DOHH2 (cell line): ENCODE measurements around the gene DUSP8.

Experiments
- H3F3A ChIP-seq: fragments of 200-600 bp; sonication (generic), shearing (Covaris generic); 2 replicates; pipeline ENCODE4 v1.6.0; 2016; ENCODE audit warnings: antibody characterized with exemption, mild to moderate bottlenecking; ENCODE audit not compliant: control insufficient read depth, insufficient read depth
- H3K27ac ChIP-seq: fragments of 200-600 bp; sonication (generic); 2 replicates; pipeline ENCODE4 v1.5.1; 2014; ENCODE audit warnings: low read depth, mild to moderate bottlenecking, low read length, moderate library complexity
- H3K27me3 ChIP-seq: fragments of 200-600 bp; sonication (generic); 2 replicates; pipeline ENCODE4 v1.6.1; 2014; ENCODE audit warnings: mild to moderate bottlenecking, low read length, mixed read lengths; ENCODE audit not compliant: control insufficient read depth
- H3K36me3 ChIP-seq: fragments of 200-600 bp; sonication (generic); 2 replicates; pipeline ENCODE4 v1.6.1; 2014; ENCODE audit warnings: mild to moderate bottlenecking, low read length, moderate library complexity, mixed read lengths; ENCODE audit not compliant: control insufficient read depth
- H3K4me1 ChIP-seq: fragments of 200-600 bp; sonication (generic); 2 replicates; pipeline ENCODE4 v1.6.1; 2014; ENCODE audit warnings: mild to moderate bottlenecking, low read length, mixed read lengths; ENCODE audit not compliant: control insufficient read depth
- H3K4me2 ChIP-seq: fragments of 200-600 bp; sonication (generic); 2 replicates; pipeline ENCODE4 v1.6.0; 2014; ENCODE audit warnings: mild to moderate bottlenecking, low read length, moderate library complexity
- H3K4me3 ChIP-seq: fragments of 200-600 bp; sonication (generic); 2 replicates; pipeline ENCODE4 v1.5.1; 2014; ENCODE audit warnings: mild to moderate bottlenecking, low read length, mixed read lengths
- H3K79me2 ChIP-seq: fragments of 200-600 bp; sonication (generic); 2 replicates; pipeline ENCODE4 v1.6.1; 2014; ENCODE audit warnings: mild to moderate bottlenecking, low read length, mixed read lengths; ENCODE audit not compliant: control insufficient read depth
- H3K9me2 ChIP-seq: fragments of 200-600 bp; sonication (generic); replicated peaks from 2 replicates; pipeline ENCODE4 v1.6.1; 2014; ENCODE audit warnings: mild to moderate bottlenecking, low read length, mixed read lengths; ENCODE audit not compliant: control insufficient read depth
- H3K9me3 ChIP-seq: fragments of 200-600 bp; sonication (generic); 2 replicates; pipeline ENCODE4 v1.6.1; 2014; ENCODE audit warnings: antibody characterized with exemption, low read length, mixed read lengths; ENCODE audit not compliant: control insufficient read depth, insufficient read depth
- H4K20me1 ChIP-seq: fragments of 200-600 bp; sonication (generic); 2 replicates; pipeline ENCODE4 v1.6.0; 2014; ENCODE audit warnings: low read depth, mild to moderate bottlenecking, antibody characterized with exemption, low read length, moderate library complexity; ENCODE audit not compliant: control insufficient read depth, insufficient read depth
- EZH2phosphoT487 ChIP-seq: fragments of 200-600 bp; sonication (generic); IDR thresholded peaks from 2 replicates; pipeline ENCODE4 v1.6.1; 2017; ENCODE audit warnings: borderline replicate concordance, mild to moderate bottlenecking, antibody characterized with exemption, low read length, moderate library complexity, mixed read lengths
- TF ChIP-seq, protein P1 (sequence below): fragments of 200-600 bp; sonication (generic); IDR thresholded peaks from one replicate; pipeline ENCODE4 v1.5.1; 2014; ENCODE audit warnings: antibody characterized with exemption, mild to moderate bottlenecking, low read depth, low read length; ENCODE audit not compliant: poor library complexity, severe bottlenecking

DUSP8 gene

GRCh38 chr11:1523077-1523476, 49.0 kb downstream of the DUSP8 start:
- TF ChIP-seq, protein P1, sequence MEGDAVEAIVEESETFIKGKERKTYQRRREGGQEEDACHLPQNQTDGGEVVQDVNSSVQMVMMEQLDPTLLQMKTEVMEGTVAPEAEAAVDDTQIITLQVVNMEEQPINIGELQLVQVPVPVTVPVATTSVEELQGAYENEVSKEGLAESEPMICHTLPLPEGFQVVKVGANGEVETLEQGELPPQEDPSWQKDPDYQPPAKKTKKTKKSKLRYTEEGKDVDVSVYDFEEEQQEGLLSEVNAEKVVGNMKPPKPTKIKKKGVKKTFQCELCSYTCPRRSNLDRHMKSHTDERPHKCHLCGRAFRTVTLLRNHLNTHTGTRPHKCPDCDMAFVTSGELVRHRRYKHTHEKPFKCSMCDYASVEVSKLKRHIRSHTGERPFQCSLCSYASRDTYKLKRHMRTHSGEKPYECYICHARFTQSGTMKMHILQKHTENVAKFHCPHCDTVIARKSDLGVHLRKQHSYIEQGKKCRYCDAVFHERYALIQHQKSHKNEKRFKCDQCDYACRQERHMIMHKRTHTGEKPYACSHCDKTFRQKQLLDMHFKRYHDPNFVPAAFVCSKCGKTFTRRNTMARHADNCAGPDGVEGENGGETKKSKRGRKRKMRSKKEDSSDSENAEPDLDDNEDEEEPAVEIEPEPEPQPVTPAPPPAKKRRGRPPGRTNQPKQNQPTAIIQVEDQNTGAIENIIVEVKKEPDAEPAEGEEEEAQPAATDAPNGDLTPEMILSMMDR = no peak
- no peak for TF ChIP-seq EZH2phosphoT487
- Histone ChIP-seq H3F3A (no peaks in the 10 kb centered on the region), H4K20me1 (peaks cover 12% of the 10 kb centered on the region), H3K79me2 (peaks cover 81% of the 10 kb centered on the region), H3K27ac (no peak overlapping the region), H3K27me3 (no peaks in the 10 kb centered on the region), H3K36me3 (no peaks in the 10 kb centered on the region), H3K9me2 (no peaks in the 10 kb centered on the region), H3K9me3 (no peaks in the 10 kb centered on the region), H3K4me1 (peaks cover 38% of the 10 kb centered on the region), H3K4me2 (peak overlapping the region; percentile 30), H3K4me3 (no peak overlapping the region)

DNA sequence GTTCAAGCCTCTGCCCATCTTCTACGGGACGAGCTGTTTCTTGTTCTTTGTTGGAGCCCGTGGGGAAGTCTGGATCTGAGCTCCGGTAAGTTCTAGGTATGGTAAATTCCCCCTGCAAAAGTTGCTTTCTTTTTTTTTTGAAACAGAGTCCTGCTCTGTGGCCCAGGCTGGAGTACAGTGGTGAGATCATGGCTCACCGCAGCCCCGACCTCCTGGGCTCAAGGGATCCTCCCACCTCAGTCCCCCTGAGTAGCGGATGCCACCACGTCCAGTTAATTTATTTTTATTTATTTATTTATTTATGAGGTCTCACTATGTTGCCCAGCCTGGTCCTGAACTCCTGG, 50.0 kb downstream of the DUSP8 start:
- peak overlapping the region; percentile 30 for H3K4me3 ChIP-seq
- no peaks in the 10 kb centered on the region for H3K36me3 ChIP-seq
- H3K4me1 ChIP-seq = peaks cover 38% of the 10 kb centered on the region
- H3K27me3 ChIP-seq = no peaks in the 10 kb centered on the region
- TF ChIP-seq EZH2phosphoT487 = no peak
- TF ChIP-seq, protein P1 = no peak
- peaks cover 16% of the 10 kb centered on the region for H4K20me1 ChIP-seq
- H3K4me2 ChIP-seq = peak overlapping the region; percentile 54
- no peaks in the 10 kb centered on the region for H3K9me3 ChIP-seq
- peaks cover 86% of the 10 kb centered on the region for H3K79me2 ChIP-seq
- H3K27ac ChIP-seq = no peak overlapping the region
- H3K9me2 ChIP-seq = no peaks in the 10 kb centered on the region
- H3F3A ChIP-seq = no peaks in the 10 kb centered on the region

- Histone ChIP-seq H4K20me1 (peaks cover 16% of the 10 kb centered on the region), H3K36me3 (no peaks in the 10 kb centered on the region), H3K4me2 (peak overlapping the region; percentile 54), H3K27me3 (no peaks in the 10 kb centered on the region), H3F3A (no peaks in the 10 kb centered on the region), H3K9me2 (no peaks in the 10 kb centered on the region), H3K27ac (no peak overlapping the region), H3K4me1 (peaks cover 38% of the 10 kb centered on the region), H3K4me3 (peak overlapping the region; percentile 30), H3K79me2 (peaks cover 84% of the 10 kb centered on the region), H3K9me3 (no peaks in the 10 kb centered on the region)
- TF ChIP-seq, protein P1 = no peak
- TF ChIP-seq EZH2phosphoT487 = no peak
These were observed 50.5 kb downstream of the DUSP8 start for GRCh38 chr11:1521382-1522080.
